PFSK-1 (cell line): ENCODE measurements around the gene ZER1.

Source experiments
- FOXP2 ChIP-seq: optimal IDR thresholded peaks from 2 replicates; pipeline ENCODE3; 2011; ENCODE audit warnings: borderline replicate concordance, control low read depth, inconsistent platforms; ENCODE audit not compliant: insufficient read depth; ENCODE audit errors: extremely low read length, extremely low read depth
- POLR2AphosphoS5 ChIP-seq: IDR thresholded peaks from 2 replicates; pipeline ENCODE4 v1.6.1; 2012; ENCODE audit warnings: low read depth, mild to moderate bottlenecking, control low read depth, low read length, moderate library complexity
- REST ChIP-seq, 2 experiments: IDR thresholded peaks; 2 replicates each; pipeline versions ENCODE4 v1.6.1 to v1.8.0; 2011 to 2012; ENCODE audit warnings: low read depth in 2 of 2, low read length in 2 of 2, control low read depth in 1 of 2, inconsistent platforms in 1 of 2, mild to moderate bottlenecking in 1 of 2, moderate library complexity in 1 of 2; ENCODE audit not compliant: insufficient read depth in 1 of 2
- SIN3A ChIP-seq: IDR thresholded peaks from 2 replicates; pipeline ENCODE4 v1.6.1; 2012; ENCODE audit warnings: mild to moderate bottlenecking, low read length, moderate library complexity, borderline replicate concordance; ENCODE audit not compliant: insufficient read depth
- TAF1 ChIP-seq: IDR thresholded peaks from 2 replicates; pipeline ENCODE4 v1.6.1; 2012; ENCODE audit warnings: low read length, control low read depth, borderline replicate concordance; ENCODE audit not compliant: insufficient read depth

The ZER1 gene

GRCh38 chr9:128712451-128713410 lies 59.0 kb downstream of the ZER1 start:
- TF ChIP-seq TAF1 (no peak), POLR2AphosphoS5 (no peak), REST (IDR thresholded peaks at IDR 0.05; ENCODE audit: insufficient read depth in 1 of 2, low read depth in 2 of 2, low read length in 2 of 2) (no peak), SIN3A (no peak), FOXP2 (no peak)

DNA sequence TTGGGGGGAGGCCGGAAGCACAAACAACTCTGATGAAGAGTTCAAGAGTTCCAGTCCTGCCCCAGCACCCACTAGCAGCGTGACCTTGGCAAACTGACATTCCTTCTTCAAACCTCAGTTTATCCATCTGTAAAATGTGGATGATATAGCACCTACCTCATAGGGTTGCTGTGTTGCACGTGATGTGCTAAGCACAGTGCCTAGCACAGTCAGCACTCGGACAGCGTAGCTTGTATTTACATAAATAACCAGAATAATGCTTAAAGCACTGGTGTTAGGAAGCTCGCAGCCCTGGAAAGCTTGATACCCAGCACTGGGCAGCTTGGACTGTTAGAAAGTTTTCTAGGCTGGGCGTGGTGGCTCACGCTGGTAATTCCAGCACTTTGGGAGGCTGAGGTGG lies 64.3 kb downstream of the ZER1 start:
- TF ChIP-seq SIN3A = no peak
- TF ChIP-seq REST (IDR thresholded peaks at IDR 0.05; ENCODE audit: insufficient read depth in 1 of 2, low read depth in 2 of 2, low read length in 2 of 2) = no peak
- no peak for TF ChIP-seq TAF1
- TF ChIP-seq FOXP2 = no peak
- no peak for TF ChIP-seq POLR2AphosphoS5

- TF ChIP-seq SIN3A = no peak
- no peak for TF ChIP-seq FOXP2
- no peak for TF ChIP-seq REST (IDR thresholded peaks at IDR 0.05; ENCODE audit: insufficient read depth in 1 of 2, low read depth in 2 of 2, low read length in 2 of 2)
- TF ChIP-seq POLR2AphosphoS5 = no peak
- TF ChIP-seq TAF1 = no peak
Observed at GRCh38 chr9:128706671-128707381, 64.9 kb downstream of the ZER1 start.

GRCh38 chr9:128706045-128706444 lies 65.7 kb downstream of the ZER1 start:
- TF ChIP-seq TAF1 (no peak), REST (IDR thresholded peaks at IDR 0.05; ENCODE audit: insufficient read depth in 1 of 2, low read depth in 2 of 2, low read length in 2 of 2) (no peak)
